ENCODE data around the gene PTPRT.

DNA sequence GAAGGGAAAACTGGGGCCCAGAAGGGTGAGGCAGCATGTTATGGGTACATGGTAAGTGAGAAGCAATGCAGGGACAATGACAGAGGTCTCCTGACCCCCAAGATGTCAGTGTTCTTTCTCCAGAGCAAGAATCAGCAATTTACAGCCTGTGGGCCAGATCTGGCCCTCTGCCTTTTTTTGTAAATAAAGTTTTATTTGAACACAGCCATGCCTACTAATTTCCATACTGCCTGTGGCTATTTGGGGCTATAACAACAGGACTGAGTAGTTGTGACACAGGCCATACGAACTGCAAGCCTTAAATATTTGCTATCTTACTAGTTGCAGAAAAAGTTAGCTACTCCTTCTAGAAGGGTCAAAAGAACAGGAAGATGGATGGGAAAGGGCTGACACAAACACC, 52.5 kb downstream of the PTPRT start:
- no peak for TF ChIP-seq CAMTA2 (CRISPR knock-in tag; IDR thresholded peaks at IDR 0.05; ENCODE audit: borderline replicate concordance)
- no peak for TF ChIP-seq ZBTB3 (CRISPR knock-in tag; IDR thresholded peaks at IDR 0.05; ENCODE audit: borderline replicate concordance, low read depth)
- TF ChIP-seq, protein P1, sequence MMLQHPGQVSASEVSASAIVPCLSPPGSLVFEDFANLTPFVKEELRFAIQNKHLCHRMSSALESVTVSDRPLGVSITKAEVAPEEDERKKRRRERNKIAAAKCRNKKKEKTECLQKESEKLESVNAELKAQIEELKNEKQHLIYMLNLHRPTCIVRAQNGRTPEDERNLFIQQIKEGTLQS (CRISPR knock-in tag; IDR thresholded peaks at IDR 0.05): no peak
- TF ChIP-seq MYC (CRISPR knock-in tag; IDR thresholded peaks at IDR 0.05; ENCODE audit: borderline replicate concordance): no peak
- TF ChIP-seq FOXK1 (CRISPR knock-in tag; IDR thresholded peaks at IDR 0.05; ENCODE audit: borderline replicate concordance, low read depth): no peak
- TF ChIP-seq ZBTB4 (CRISPR knock-in tag; IDR thresholded peaks at IDR 0.05; ENCODE audit: borderline replicate concordance): no peak
